ENCODE results near the gene PTH2. TPM values are rescaled to one million over a fixed set of nuclear protein-coding genes. Genes with fewer than 3 reads are reported as not detected.

PTH2 gene
- total RNA-seq (2021) = 0.92 and 0.96 TPM in 2 replicates
- long read RNA-seq = 0 reads

GRCh38 chr19:49423071-49423984 lies at the start of gene PTH2:
Gene PTH2, minus strand, starts transcription at chr19:49423441. Its CDS starts 102 bp downstream, at chr19:49423339.
- DNase-seq = no peak
- no peak within 1 kb of the TSS for H2AFZ ChIP-seq (ENCODE audit: low read length)
- H3K4ac ChIP-seq (ENCODE audit: low read depth, low read length) = no peak within 1 kb of the TSS
- H4K8ac ChIP-seq (replicated peaks; ENCODE audit: insufficient read length, low read depth, low read length) = no peak within 1 kb of the TSS
- H3K56ac ChIP-seq (ENCODE audit: insufficient read length, low read depth, low read length) = no peak within 1 kb of the TSS
- H2AK5ac ChIP-seq (ENCODE audit: insufficient read length, low read length) = no peak within 1 kb of the TSS
- H3K4me1 Mint-ChIP-seq = peaks cover 65 to 74% of the 10 kb centered on the region in 2 experiments
- H3K9me3 Mint-ChIP-seq = peaks cover 0 to 9% of the 10 kb centered on the region in 2 experiments; a peak in 2 of 5 replicates
- H3K23me2 ChIP-seq (ENCODE audit: insufficient read length, low read depth, low read length, poor library complexity, severe bottlenecking) = peaks cover 18% of the 10 kb centered on the region
- H2BK15ac ChIP-seq (ENCODE audit: low read depth, low read length) = no peak within 1 kb of the TSS
- WGBS (ENCODE audit: extremely low coverage, insufficient read length, low lambda C conversion rate) = no CpG with 5 or more reads among the region's 42 CpGs
- peak within 1 kb of the TSS; percentile 48 to 75 for H3K4me3 Mint-ChIP-seq
- no peaks in the 10 kb centered on the region for H3K79me1 ChIP-seq (ENCODE audit: insufficient read depth, low read depth, low read length, poor library complexity, severe bottlenecking)
- no peak within 1 kb of the TSS for H3K9ac ChIP-seq (ENCODE audit: extremely low read depth, insufficient read length, low read length)
- no peak within 1 kb of the TSS for H2BK12ac ChIP-seq (ENCODE audit: insufficient read length, low read depth, low read length)
- H3T11ph ChIP-seq (ENCODE audit: low read length) = no peak within 1 kb of the TSS
- peaks cover 80% of the 10 kb centered on the region for H3K27me3 Mint-ChIP-seq (ENCODE audit: low read depth)
- no peak within 1 kb of the TSS for H2BK5ac ChIP-seq (ENCODE audit: insufficient read length, low read length)
- no peak within 1 kb of the TSS for H3K27ac Mint-ChIP-seq
- peak within 1 kb of the TSS; percentile 27 for H3K18ac ChIP-seq (ENCODE audit: insufficient read length, low read depth, low read length)
- no peak within 1 kb of the TSS for H3K23ac ChIP-seq (ENCODE audit: insufficient read length, low read depth, low read length)
- no peak within 1 kb of the TSS for H4K91ac ChIP-seq (ENCODE audit: insufficient read length, low read depth, low read length)
- H3K79me2 ChIP-seq (ENCODE audit: insufficient read depth, low read length) = no peaks in the 10 kb centered on the region
- no peak within 1 kb of the TSS for H2BK20ac ChIP-seq (ENCODE audit: low read depth, low read length, poor library complexity, severe bottlenecking)
- H3K14ac ChIP-seq (ENCODE audit: insufficient read depth, low read length) = no peak within 1 kb of the TSS
- no peak within 1 kb of the TSS for H2BK120ac ChIP-seq (ENCODE audit: low read depth, low read length, poor library complexity, severe bottlenecking)
- peaks cover 32% of the 10 kb centered on the region; the same call in 1 of the 2 replicates for H3K27me3 ChIP-seq (ENCODE audit: insufficient read depth, low read length)
- H4K20me1 ChIP-seq (ENCODE audit: control insufficient read depth, insufficient read depth, insufficient read length) = no peaks in the 10 kb centered on the region
- no peaks in the 10 kb centered on the region for H3K9me3 ChIP-seq (ENCODE audit: control insufficient read depth, low read depth, low read length)
- no peak for TF ChIP-seq CTCF (conservative IDR thresholded peaks at IDR 0.05)
- H4K5ac ChIP-seq (ENCODE audit: insufficient read length, low read depth, low read length) = no peak within 1 kb of the TSS
- H3K36me3 Mint-ChIP-seq (ENCODE audit: insufficient read depth in 1 of 3, low read depth in 3 of 3) = no peaks in the 10 kb centered on the region; a peak in 2 of 7 replicates
- peaks cover 2% of the 10 kb centered on the region for H3K4me1 ChIP-seq (ENCODE audit: insufficient read depth, low read length)
- H3K27ac ChIP-seq (ENCODE audit: insufficient read length, low read depth, low read length) = no peak within 1 kb of the TSS
- H3K4me2 ChIP-seq (ENCODE audit: insufficient read depth, insufficient read length, low read length) = peak within 1 kb of the TSS; percentile 84
